Activated naive CD4-positive, alpha-beta T cell treated with anti-CD3 and anti-CD28 coated beads for 36 hours (primary cell): ENCODE data around the gene PLA2G15. TPM values are rescaled to one million over a fixed set of nuclear protein-coding genes. Genes with fewer than 3 reads are reported as not detected.

Experiments
- CTCF ChIA-PET: fragments of 350-600 bp; sonication (Branson Sonifier 250); formaldehyde crosslinking; loops from one replicate; lab custom pipeline; 2021; ENCODE audit warnings: antibody characterized with exemption; lab: Charles Lee
- DNase-seq: peaks from one replicate; pipeline ENCODE4 v3.0.0-alpha.2; 2020
- H3K27ac Mint-ChIP-seq: one replicate; pipeline ENCODE4 v1.8.0; 2021; ENCODE audit warnings: mild to moderate bottlenecking, mixed read lengths
- H3K27me3 Mint-ChIP-seq: one replicate; pipeline ENCODE4 v1.8.0; 2021; ENCODE audit warnings: low read depth, mixed read lengths
- H3K36me3 Mint-ChIP-seq: one replicate; pipeline ENCODE4 v1.8.0; 2021; ENCODE audit warnings: low read depth, mixed read lengths
- H3K4me1 Mint-ChIP-seq: one replicate; pipeline ENCODE4 v1.8.0; 2021; ENCODE audit warnings: low read depth, mixed read lengths
- H3K4me3 Mint-ChIP-seq: one replicate; pipeline ENCODE4 v1.8.0; 2021; ENCODE audit warnings: mild to moderate bottlenecking, moderate library complexity, mixed read lengths
- H3K9me3 Mint-ChIP-seq: one replicate; pipeline ENCODE4 v1.8.0; 2021; ENCODE audit warnings: mixed read lengths
- intact Hi-C: fragments of 100-400 bp; cut with micrococcal nuclease; formaldehyde crosslinking; loops from one replicate; pipeline ENCODE4 v1.15.1; 2023
- total RNA-seq, 2 experiments: library from RNA; stranded (reverse); gene quantifications; one replicate each; pipeline ENCODE4 v1.2.3, GENCODE V29; 2021

Gene PLA2G15
- total RNA-seq, 2 experiments from 2014 or later = 4.2 to 5.4 TPM

DNA sequence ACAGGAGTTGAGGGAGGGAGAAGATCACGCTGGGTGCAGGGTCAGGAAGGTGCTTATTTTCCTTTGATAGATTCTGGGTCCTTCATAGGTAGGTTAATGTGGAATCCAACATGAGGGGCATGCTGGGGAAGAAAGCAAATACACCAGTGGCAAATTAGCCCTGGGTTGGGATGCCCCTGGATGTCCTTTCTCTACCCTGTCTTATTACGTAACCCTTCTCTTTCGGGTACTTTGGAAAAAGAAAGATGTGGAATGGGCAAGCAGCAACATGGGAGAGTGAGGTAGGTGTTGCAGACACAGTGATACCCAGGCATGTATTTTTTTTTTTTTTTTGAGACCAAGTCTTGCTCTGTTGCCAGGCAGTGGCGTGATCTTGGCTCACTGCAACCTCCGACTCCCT, 28.3 kb downstream of the PLA2G15 start:
- Mint-ChIP-seq H3K4me3 (peak overlapping the region; percentile 65), H3K27me3 (no peaks in the 10 kb centered on the region), H3K9me3 (no peaks in the 10 kb centered on the region), H3K36me3 (peaks cover 50% of the 10 kb centered on the region), H3K4me1 (peaks cover 80% of the 10 kb centered on the region), H3K27ac (peak overlapping the region; percentile 99)
- intact Hi-C loops = loop anchor here (10.0 kb wide), 1 partner anchor 481 kb away; no protein-coding TSS in a partner anchor
- no peak for DNase-seq
- CTCF ChIA-PET = interaction anchor here (1.0 to 5.9 kb wide), 9 partner anchors 9 to 56 kb away, joined by 3 to 41 read pairs (median 6); partner anchors contain the start of genes PRMT7, SLC7A6 and SLC7A6OS

- CTCF ChIA-PET = interaction anchor here (0.7 to 5.9 kb wide), 6 partner anchors 10 to 55 kb away, joined by 3 to 41 read pairs (median 7); partner anchors contain the start of gene SLC7A6
- peaks cover 77% of the 10 kb centered on the region for H3K4me1 Mint-ChIP-seq
- intact Hi-C loops = loop anchor here (10.0 kb wide), 1 partner anchor 481 kb away; no protein-coding TSS in a partner anchor
- H3K36me3 Mint-ChIP-seq = peaks cover 50% of the 10 kb centered on the region
- peak; percentile 60 for DNase-seq
- H3K27me3 Mint-ChIP-seq = no peaks in the 10 kb centered on the region
- H3K4me3 Mint-ChIP-seq = peak overlapping the region; percentile 19
- H3K9me3 Mint-ChIP-seq = no peaks in the 10 kb centered on the region
- peak overlapping the region; percentile 99 for H3K27ac Mint-ChIP-seq
Measured at GRCh38 chr16:68273896-68274295, 28.7 kb downstream of the PLA2G15 start.

- no peak for DNase-seq
- intact Hi-C loops = loop anchor here (10.0 kb wide), 1 partner anchor 480 kb away; no protein-coding TSS in a partner anchor
- peaks cover 75% of the 10 kb centered on the region for H3K4me1 Mint-ChIP-seq
- peaks cover 51% of the 10 kb centered on the region for H3K36me3 Mint-ChIP-seq
- H3K27me3 Mint-ChIP-seq = no peaks in the 10 kb centered on the region
- H3K27ac Mint-ChIP-seq = peak overlapping the region; percentile 99
- no peaks in the 10 kb centered on the region for H3K9me3 Mint-ChIP-seq
- H3K4me3 Mint-ChIP-seq = peak overlapping the region; percentile 19
- CTCF ChIA-PET = interaction anchor here (0.7 to 5.9 kb wide), 6 partner anchors 10 to 55 kb away, joined by 3 to 41 read pairs (median 7); partner anchors contain the start of gene SLC7A6
Measured at GRCh38 chr16:68274441-68274840, 29.3 kb downstream of the PLA2G15 start.

GRCh38 chr16:68275611-68276191, 30.5 kb downstream of the PLA2G15 start:
- Mint-ChIP-seq H3K4me3 (peak overlapping the region; percentile 52), H3K36me3 (peaks cover 58% of the 10 kb centered on the region), H3K4me1 (peaks cover 74% of the 10 kb centered on the region), H3K9me3 (no peaks in the 10 kb centered on the region), H3K27ac (peak overlapping the region; percentile 99), H3K27me3 (no peaks in the 10 kb centered on the region)
- CTCF ChIA-PET = interaction anchor here (0.8 to 1.6 kb wide), 2 partner anchors 14 to 53 kb away, joined by 5 to 7 read pairs; no protein-coding TSS in a partner anchor
- intact Hi-C loops = loop anchor here (1.0 to 10.0 kb wide), 4 partner anchors 9 to 479 kb away; partner anchors contain the start of gene SLC7A6OS
- peak; percentile 78 for DNase-seq

DNA sequence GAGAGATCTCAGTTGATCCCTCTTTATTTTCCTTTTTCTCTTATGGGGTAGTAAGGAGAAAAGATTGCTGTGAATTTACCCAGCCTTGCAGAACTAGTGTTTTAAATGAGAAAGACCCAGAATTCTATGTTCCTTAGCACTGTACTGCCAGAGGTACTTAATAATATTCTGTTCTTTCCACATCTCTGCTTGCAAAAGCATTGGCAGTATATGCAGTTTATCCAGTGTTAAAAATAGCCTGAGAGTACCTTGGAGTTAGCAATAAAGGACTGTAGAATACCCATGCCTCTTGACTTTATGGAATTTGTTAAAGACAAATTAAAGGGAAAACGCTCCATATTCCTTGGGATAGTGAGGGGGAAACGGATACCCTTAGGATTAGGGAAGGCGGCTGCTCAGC, 31.1 kb downstream of the PLA2G15 start:
- DNase-seq = no peak
- Mint-ChIP-seq H3K9me3 (no peaks in the 10 kb centered on the region), H3K27ac (peak overlapping the region; percentile 99), H3K27me3 (no peaks in the 10 kb centered on the region), H3K4me3 (peak overlapping the region; percentile 52), H3K36me3 (peaks cover 57% of the 10 kb centered on the region), H3K4me1 (peaks cover 74% of the 10 kb centered on the region)
- intact Hi-C loops = loop anchor here (10.0 kb wide), 1 partner anchor 479 kb away; no protein-coding TSS in a partner anchor
- CTCF ChIA-PET = interaction anchor here (1.0 to 1.6 kb wide), 3 partner anchors 12 to 52 kb away, joined by 3 to 7 read pairs (median 5); partner anchors contain the start of gene SLC7A6

DNA sequence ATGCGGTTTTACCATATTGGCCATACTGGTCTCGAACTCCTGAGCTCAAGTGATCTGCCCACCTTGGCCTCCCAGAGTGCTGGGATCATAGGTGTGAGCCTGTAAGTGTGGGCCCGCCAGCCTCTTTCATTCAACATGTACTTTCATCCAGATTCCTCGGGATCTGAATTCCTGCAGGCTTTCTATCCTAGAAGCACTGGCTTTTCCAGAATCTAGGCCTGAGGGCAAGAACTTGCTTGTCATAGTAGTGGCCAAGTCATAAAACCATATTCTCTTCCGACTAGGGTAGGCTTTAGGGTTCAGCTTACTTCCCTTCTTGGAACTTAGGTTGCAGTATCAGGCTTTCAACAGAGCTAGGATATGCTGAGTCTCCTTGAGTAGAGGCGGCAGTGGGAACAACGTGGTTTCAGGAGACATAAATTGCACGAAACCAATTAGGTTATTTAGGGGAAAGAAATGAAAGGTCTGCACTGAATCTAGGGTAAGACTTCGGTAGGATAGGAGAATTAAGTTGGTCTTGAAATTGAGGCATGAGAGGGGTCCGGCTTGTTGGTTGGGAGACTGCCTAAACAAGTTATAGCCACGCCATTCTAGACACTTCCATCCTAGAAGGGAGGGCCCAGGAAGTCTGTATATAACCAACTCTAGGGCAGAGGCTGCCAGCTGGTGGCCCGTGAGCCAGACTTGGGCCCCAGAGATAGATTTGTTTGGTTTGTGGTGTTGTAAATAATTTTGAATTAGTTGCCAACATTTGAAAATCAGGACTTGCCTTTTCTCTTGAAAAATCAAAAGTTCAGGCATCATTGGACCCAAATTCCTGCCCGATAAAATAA, 34.8 kb downstream of the PLA2G15 start:
- no peak overlapping the region for H3K4me3 Mint-ChIP-seq
- CTCF ChIA-PET = interaction anchor here (0.6 to 3.1 kb wide), 5 partner anchors 9 to 50 kb away, joined by 3 to 14 read pairs (median 7); partner anchors contain the start of gene SLC7A6
- peaks cover 74% of the 10 kb centered on the region for H3K4me1 Mint-ChIP-seq
- peaks cover 55% of the 10 kb centered on the region for H3K36me3 Mint-ChIP-seq
- intact Hi-C loops = loop anchor here (10.0 kb wide), 1 partner anchor 475 kb away; no protein-coding TSS in a partner anchor
- H3K9me3 Mint-ChIP-seq = no peaks in the 10 kb centered on the region
- no peak for DNase-seq
- H3K27me3 Mint-ChIP-seq = no peaks in the 10 kb centered on the region
- peak overlapping the region; percentile 92 for H3K27ac Mint-ChIP-seq

DNA sequence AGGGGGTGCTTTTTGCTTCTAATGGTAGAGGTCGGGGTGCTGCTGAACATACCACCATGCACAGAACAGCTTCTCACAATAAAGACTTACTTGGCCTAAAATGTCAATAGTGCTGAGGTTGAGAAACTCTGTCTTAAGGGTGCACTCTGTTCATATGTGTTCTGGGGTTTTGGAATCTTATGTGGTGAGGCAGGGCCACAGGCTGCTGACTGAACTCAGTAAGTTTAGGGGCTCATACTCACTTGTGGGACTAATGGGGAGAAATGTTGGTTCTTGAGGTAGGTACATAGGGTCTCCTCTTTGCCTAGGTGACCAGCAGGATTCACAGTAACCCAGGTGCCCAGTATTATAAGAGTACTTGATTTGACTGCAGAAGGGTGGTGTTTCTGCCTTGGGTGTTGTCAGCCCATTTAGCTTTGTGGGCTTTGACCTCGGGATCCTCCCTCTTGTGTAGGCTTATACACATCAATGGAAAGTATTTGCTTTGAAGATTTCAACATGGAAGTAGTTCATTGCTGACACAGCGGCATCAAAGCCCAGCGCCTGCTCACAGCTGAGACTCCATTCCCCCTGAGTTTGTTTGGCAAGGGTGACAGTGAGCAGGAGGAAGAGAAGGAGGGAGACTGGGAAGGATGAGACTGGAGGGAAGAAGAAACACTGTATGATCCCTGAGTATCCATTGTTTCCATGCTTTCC, 36.3 kb downstream of the PLA2G15 start:
- Mint-ChIP-seq H3K4me3 (no peak overlapping the region), H3K27me3 (no peaks in the 10 kb centered on the region), H3K4me1 (peaks cover 74% of the 10 kb centered on the region), H3K27ac (peak overlapping the region; percentile 92), H3K36me3 (peaks cover 52% of the 10 kb centered on the region), H3K9me3 (no peaks in the 10 kb centered on the region)
- peak; percentile 43 for DNase-seq
- CTCF ChIA-PET = interaction anchor here (1.0 to 3.1 kb wide), 3 partner anchors 12 to 30 kb away, joined by 3 to 14 read pairs (median 3); partner anchors contain the start of genes PRMT7 and SLC7A6OS
- intact Hi-C loops = no loop called here

DNA sequence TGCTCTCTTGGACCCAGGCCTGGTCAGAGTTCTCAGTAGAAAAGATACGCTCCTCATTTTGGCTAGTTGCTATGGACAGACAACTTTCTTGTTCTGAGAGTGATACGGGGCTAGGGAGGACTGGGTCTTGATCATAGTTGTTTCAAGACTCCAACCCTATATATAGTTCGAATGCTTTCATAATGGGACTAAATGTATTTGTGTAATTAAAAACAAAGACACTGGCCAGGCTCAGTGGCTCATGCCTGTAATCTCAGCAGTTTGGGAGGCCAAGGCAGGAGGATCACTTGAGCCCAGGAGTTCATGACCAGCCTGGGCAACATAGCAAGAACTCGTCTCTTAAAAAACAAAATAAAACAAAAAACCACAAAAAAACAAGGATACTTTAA, 36.9 kb downstream of the PLA2G15 start:
- CTCF ChIA-PET = interaction anchor here (3.1 kb wide), 1 partner anchor 20 kb away, joined by 14 read pairs; no protein-coding TSS in a partner anchor
- no peaks in the 10 kb centered on the region for H3K27me3 Mint-ChIP-seq
- H3K9me3 Mint-ChIP-seq = no peaks in the 10 kb centered on the region
- DNase-seq = no peak
- peaks cover 78% of the 10 kb centered on the region for H3K4me1 Mint-ChIP-seq
- peak overlapping the region; percentile 92 for H3K27ac Mint-ChIP-seq
- intact Hi-C loops = no loop called here
- peaks cover 53% of the 10 kb centered on the region for H3K36me3 Mint-ChIP-seq
- H3K4me3 Mint-ChIP-seq = no peak overlapping the region

DNA sequence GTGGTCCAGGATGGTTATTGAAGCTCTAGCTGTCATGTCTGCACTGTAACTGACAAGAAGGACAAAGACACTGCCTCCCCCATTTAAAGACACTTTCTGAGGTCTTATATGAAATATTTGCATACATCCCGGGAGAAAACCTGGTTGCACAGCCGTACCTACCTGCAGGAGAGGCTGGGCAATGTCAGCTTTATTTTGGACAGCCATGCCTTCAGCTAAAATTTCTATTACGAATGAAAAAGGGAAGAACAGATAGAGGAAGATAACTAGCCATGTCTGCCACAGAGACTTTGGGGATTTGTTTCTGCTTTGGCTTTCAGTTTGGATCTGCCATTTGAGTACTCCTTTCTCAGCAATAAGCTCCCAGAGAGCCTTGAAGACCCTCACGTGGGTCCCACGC, 38.2 kb downstream of the PLA2G15 start:
- intact Hi-C loops = no loop called here
- H3K4me1 Mint-ChIP-seq = peaks cover 91% of the 10 kb centered on the region
- H3K36me3 Mint-ChIP-seq = peaks cover 64% of the 10 kb centered on the region
- H3K9me3 Mint-ChIP-seq = no peaks in the 10 kb centered on the region
- no peak for DNase-seq
- CTCF ChIA-PET = interaction anchor here (0.7 to 10.6 kb wide), 5 partner anchors 11 to 46 kb away, joined by 3 to 181 read pairs (median 6); partner anchors contain the start of gene SLC7A6
- H3K27me3 Mint-ChIP-seq = no peaks in the 10 kb centered on the region
- H3K4me3 Mint-ChIP-seq = peak overlapping the region; percentile 34
- H3K27ac Mint-ChIP-seq = peak overlapping the region; percentile 92

- intact Hi-C loops = loop anchor here (1.0 to 2.0 kb wide), 2 partner anchors 9 to 45 kb away; no protein-coding TSS in a partner anchor
- Mint-ChIP-seq H3K36me3 (peaks cover 64% of the 10 kb centered on the region), H3K9me3 (no peaks in the 10 kb centered on the region), H3K4me1 (peaks cover 97% of the 10 kb centered on the region), H3K27ac (peak overlapping the region; percentile 92), H3K27me3 (no peaks in the 10 kb centered on the region), H3K4me3 (peak overlapping the region; percentile 58)
- CTCF ChIA-PET = interaction anchor here (0.7 to 10.6 kb wide), 6 partner anchors 12 to 45 kb away, joined by 3 to 181 read pairs (median 4); partner anchors contain the start of gene SLC7A6
- DNase-seq = no peak
Measured at GRCh38 chr16:68283801-68284598, 38.8 kb downstream of the PLA2G15 start.
